ENCODE results near the gene ZNF18. TPM values are rescaled to one million over a fixed set of nuclear protein-coding genes. Genes with fewer than 3 reads are reported as not detected.

ZNF18 gene
- total and polyA plus RNA-seq, 2 of the 4 experiments (the other 2 are of a cell fraction): 4.5 to 11.7 TPM

DNA sequence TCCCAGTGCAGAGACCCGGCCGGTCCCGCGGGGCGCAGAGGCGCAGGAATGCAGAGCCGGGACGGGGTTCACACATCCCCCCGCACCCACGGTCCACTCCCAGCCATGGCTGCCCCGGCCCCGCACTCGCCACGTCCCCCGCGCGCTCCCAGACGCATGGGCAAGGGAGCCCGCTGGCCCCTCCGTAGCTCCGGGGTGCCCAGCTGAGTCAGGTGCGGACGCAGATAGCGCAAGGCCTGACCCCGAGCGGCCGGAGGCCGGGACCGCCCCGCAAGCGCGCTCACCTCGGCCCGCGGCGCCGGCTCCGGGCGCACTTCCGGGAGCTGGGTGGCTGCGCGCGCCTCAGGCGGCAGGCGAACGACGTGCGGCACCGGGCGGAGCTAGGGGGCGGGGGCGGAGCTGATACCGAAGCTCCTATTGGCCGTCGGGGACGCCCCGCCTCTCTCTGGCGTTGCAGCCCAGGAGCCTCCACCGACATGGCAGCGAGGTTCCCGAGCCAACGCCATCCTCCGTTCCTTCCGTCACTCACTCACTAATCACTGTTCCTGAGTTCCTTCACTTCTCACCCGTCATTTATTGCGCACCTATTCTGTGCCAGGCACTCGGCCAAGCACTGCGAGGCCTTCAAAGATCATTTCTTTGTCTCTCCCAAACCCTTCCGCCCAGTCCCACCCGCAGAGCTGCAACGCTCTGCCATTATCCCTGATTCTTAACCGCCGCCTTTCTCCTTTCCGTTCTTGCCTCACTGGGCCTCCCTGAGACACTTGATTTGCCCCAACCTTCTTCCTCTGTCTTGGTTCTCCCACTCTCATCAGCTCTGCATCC, at the start of gene ZNF18 (continued):
- TF ChIP-seq CTCF (conservative IDR thresholded peaks at IDR 0.05; ENCODE audit: low read depth, low read length) (0 out of 2 replicates have a peak, but pooled peaks have one; percentile 3), POLR2A (IDR thresholded peaks at IDR 0.05; ENCODE audit: low read depth, low read length) (peak; percentile 94), MXI1 (IDR thresholded peaks at IDR 0.05; ENCODE audit: borderline replicate concordance, low read depth, low read length) (peak; percentile 57; the same call in 1 of the 2 replicates), BHLHE40 (IDR thresholded peaks at IDR 0.05; ENCODE audit: low read depth, low read length) (0 out of 2 replicates have a peak, but pooled peaks have one; percentile 14), CEBPB (IDR thresholded peaks at IDR 0.05; ENCODE audit: low read depth, low read length) (no peak)

Measured in IMR-90 (cell line).